Measurements from ENCODE around the gene KANSL1. TPM values are rescaled to one million over a fixed set of nuclear protein-coding genes. Genes with fewer than 3 reads are reported as not detected.

The KANSL1 gene
- total RNA-seq, 1 donor, result 216 TPM

DNA sequence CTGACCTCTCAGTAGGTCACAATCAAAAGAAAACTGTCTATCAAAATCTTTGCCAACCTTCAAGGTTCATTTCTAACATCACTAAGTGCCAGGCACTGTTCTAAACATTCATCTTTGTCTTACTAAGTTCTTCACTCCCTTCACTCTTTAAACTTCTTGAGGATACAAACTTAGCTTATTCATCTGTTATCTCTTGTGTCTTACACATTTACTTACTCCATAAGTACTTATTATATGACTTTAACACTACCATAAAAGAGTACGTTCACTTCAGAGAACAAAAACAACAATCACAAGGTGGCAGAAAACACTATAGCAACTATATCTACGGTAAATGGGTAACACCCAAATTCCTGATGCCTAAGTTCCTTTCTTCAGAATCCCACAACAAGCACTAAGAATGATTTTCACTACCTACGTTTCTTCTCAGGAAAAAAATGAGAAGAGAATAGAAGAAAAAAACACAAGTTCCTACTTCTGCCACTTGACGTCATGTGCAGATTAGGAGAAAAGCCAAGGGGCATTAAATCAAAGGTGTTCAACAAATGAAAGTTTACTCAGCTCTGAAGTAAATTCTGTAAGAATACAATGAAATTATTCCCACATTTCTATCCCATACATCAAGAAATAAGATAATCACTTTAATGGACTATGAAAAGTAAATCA, 29.2 kb downstream of the KANSL1 start:
- Histone ChIP-seq H3K9me3 (ENCODE audit: low read depth, low read length) (no peaks in the 10 kb centered on the region), H3K27me3 (ENCODE audit: insufficient read depth, low read length) (no peaks in the 10 kb centered on the region), H3K4me3 (ENCODE audit: low read length) (no peak overlapping the region), H3K4me1 (ENCODE audit: insufficient read depth, low read length) (peaks cover 50% of the 10 kb centered on the region)

DNA sequence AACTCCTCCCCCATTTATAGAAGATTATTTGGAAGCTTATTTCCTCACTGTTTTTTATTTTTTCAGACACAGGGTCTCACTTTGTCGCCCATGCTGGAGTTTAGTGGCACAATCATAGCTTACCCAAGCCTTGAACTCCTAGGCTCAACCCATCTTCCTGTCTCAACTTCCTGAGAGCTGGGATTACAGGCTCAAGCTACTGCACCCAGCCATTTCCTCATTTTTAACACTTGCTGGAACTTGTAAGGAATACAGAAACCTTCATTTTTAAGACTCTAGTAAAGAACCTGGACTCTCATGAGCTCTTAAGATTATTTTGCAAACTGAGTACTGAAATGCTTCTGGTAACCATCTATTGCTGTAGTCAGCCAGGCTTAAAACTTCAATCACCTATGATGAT, 29.9 kb downstream of the KANSL1 start:
- Histone ChIP-seq H3K4me3 (ENCODE audit: low read length) (no peak overlapping the region), H3K9me3 (ENCODE audit: low read depth, low read length) (no peaks in the 10 kb centered on the region), H3K27me3 (ENCODE audit: insufficient read depth, low read length) (no peaks in the 10 kb centered on the region), H3K4me1 (ENCODE audit: insufficient read depth, low read length) (peaks cover 55% of the 10 kb centered on the region)

DNA sequence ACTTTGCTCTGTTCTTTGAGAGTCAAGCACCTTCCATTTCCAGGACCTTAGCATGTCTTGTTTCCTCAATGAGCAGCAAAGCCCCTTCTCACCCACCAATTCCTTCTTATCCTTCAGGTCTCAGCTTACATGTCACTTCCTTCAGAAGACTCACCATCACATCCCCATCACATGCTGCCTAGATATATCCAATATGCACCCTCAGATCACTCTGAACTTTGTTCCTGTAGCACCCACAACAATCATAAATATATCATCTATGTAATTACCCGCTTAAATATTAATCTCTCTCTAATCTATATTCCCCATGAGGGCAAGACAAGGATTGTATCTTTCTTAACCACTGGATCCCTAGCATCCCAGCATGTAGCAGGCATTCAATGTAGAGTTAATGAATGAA, 30.4 kb downstream of the KANSL1 start:
- Histone ChIP-seq H3K27me3 (ENCODE audit: insufficient read depth, low read length) (no peaks in the 10 kb centered on the region), H3K4me3 (ENCODE audit: low read length) (no peak overlapping the region), H3K4me1 (ENCODE audit: insufficient read depth, low read length) (peaks cover 55% of the 10 kb centered on the region), H3K9me3 (ENCODE audit: low read depth, low read length) (no peaks in the 10 kb centered on the region)

DNA sequence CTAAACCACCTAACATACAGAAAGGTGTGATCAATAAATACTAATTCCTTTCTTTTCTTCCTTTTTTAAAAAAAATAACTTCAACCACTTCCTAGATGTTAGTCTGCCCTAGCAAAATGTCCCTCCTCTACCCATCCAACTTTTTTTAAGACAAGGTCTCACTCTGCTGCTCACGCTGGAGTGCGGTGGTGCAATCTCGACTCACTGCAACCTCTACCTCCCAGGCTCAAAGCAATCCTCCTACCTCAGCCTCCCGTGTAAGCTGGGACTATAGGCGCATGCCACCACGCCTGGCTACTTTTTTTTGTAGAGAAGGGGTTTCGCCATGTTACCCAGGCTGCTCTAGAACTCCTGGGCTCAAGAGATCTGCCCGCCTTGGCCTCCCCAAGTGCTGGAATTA, 33.1 kb downstream of the KANSL1 start:
- no peak overlapping the region for H3K4me3 ChIP-seq (ENCODE audit: low read length)
- H3K9me3 ChIP-seq (ENCODE audit: low read depth, low read length), result no peaks in the 10 kb centered on the region
- H3K4me1 ChIP-seq (ENCODE audit: insufficient read depth, low read length), result peaks cover 68% of the 10 kb centered on the region
- H3K27me3 ChIP-seq (ENCODE audit: insufficient read depth, low read length), result no peaks in the 10 kb centered on the region

DNA sequence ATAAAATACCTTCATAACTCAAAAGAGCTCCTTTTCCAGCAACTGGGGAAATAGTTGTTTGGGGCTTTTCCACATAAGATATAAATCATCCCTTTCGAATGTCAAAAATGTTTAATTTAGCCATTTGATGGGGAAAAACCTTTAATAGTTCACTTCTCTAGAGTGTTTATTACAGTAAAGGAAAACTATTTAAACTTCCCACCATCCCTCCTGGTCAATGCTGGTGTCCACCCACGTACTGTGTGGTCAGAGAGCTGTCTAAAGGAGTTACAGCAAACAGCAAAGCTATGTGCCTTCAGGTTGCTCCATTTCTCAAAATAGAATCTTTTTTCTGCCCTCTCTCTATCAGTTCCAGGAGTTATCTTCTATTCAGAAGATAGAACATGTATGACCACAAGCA, 33.5 kb downstream of the KANSL1 start:
- Histone ChIP-seq H3K9me3 (ENCODE audit: low read depth, low read length) (no peaks in the 10 kb centered on the region), H3K27me3 (ENCODE audit: insufficient read depth, low read length) (no peaks in the 10 kb centered on the region), H3K4me1 (ENCODE audit: insufficient read depth, low read length) (peaks cover 69% of the 10 kb centered on the region), H3K4me3 (ENCODE audit: low read length) (no peak overlapping the region)

DNA sequence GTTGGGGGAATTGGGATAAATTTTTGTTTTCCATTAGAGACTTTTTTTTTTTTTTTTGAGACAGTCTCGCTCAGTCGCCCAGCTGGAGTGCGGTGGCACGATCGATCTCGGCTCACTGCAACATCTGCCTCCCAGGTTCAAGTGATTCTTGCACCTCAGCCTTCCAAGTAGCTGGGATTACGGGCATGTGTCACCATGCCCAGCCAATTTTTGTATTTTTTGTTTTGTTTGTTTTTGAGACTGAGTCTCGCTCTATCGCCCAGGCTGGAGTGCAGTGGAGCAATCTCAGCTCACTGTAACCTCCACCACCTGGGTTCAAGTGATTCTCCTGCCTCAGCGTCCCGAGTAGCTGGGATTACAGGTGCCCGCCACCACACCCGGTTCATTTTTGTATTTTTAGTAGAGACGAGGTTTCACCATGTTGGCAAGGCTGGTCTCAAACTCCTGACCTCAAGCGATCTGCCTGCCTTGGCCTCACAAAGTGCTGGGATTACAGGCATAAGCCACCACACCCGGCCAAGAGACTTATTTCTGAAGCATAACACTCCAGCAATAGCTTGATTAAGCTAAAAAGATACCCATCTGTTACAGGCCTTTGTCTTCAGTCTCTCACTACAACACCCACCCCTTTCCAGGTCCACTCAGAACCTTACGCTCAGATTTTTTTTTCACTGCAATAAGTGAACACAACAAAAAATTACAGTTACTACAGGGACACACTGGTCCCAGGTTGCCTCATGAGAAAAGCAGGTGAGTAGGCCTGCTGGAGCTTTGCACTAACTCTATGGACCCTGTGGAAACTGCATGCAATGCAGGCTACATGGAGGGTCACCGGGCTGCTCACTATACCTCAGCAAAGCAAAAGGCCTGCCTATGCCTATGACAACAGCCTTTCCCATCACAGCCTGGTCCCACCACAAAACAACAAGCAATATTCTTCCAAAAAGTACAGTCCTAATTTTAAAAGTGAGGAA, 34.6 kb downstream of the KANSL1 start:
- Histone ChIP-seq H3K4me3 (ENCODE audit: low read length) (no peak overlapping the region), H3K4me1 (ENCODE audit: insufficient read depth, low read length) (peaks cover 73% of the 10 kb centered on the region), H3K27me3 (ENCODE audit: insufficient read depth, low read length) (no peaks in the 10 kb centered on the region), H3K9me3 (ENCODE audit: low read depth, low read length) (no peaks in the 10 kb centered on the region)

DNA sequence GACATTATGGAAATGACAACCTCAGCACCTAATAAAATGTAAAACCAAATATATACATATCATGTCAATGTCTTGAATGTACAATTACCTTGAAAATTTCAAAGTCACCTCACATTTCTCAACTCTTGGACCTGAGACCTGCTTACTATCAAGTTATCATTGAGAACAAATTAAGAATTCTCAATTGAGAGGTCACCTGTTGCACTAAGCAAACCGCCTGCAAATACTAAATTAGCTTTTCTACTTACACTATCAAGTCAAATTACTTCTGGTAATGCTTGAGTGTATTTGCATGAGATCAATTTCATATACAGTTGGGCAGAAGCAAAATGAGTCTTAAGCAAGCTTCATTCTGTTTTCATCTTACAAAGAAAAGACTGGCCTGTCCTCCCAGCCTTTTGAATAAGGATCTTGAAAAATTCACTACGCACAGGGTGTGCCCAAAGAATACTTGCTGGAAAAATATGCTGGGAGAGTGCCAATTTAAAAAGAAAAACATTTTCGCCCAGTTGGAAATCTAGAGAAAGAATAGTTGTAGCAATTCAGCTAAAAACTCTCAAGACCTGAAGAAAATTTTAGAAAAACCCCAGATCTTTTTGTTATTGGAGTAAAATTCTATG, 35.7 kb downstream of the KANSL1 start:
- no peaks in the 10 kb centered on the region for H3K9me3 ChIP-seq (ENCODE audit: low read depth, low read length)
- H3K4me3 ChIP-seq (ENCODE audit: low read length), result no peak overlapping the region
- no peaks in the 10 kb centered on the region for H3K27me3 ChIP-seq (ENCODE audit: insufficient read depth, low read length)
- H3K4me1 ChIP-seq (ENCODE audit: insufficient read depth, low read length), result peaks cover 63% of the 10 kb centered on the region

DNA sequence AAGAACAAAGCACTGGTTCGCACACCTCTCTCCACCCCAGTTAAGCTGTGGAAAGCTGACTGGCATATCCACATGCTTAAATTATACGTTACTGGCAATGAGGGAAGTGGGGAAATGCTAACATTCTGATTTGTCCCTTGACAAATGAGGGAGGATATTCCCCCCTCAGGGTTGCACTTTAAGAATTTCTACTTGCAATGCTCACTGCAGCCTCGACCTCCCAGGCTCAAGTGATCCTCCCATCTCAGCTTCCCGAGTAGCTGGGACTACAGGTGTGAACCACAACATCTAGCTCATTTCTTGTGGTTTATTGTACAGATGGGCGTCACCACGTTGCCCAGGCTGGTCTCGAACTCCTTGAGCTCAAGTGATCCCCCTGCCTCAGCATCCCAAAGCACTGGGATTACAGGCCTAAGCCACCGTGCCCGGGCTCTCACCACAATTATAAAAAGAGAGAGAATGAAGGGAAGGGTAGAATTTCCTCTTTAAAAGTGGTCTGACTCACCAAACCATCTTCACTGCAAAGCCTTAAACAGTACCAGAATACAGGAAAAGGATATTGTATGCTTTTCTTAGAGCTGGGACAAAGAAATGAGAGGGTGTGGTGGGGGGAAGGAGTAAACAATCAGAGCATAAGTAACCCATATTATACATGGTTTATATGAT, 38.9 kb downstream of the KANSL1 start:
- Histone ChIP-seq H3K4me1 (ENCODE audit: insufficient read depth, low read length) (peaks cover 55% of the 10 kb centered on the region), H3K27me3 (ENCODE audit: insufficient read depth, low read length) (no peaks in the 10 kb centered on the region), H3K9me3 (ENCODE audit: low read depth, low read length) (no peaks in the 10 kb centered on the region), H3K4me3 (ENCODE audit: low read length) (no peak overlapping the region)

DNA sequence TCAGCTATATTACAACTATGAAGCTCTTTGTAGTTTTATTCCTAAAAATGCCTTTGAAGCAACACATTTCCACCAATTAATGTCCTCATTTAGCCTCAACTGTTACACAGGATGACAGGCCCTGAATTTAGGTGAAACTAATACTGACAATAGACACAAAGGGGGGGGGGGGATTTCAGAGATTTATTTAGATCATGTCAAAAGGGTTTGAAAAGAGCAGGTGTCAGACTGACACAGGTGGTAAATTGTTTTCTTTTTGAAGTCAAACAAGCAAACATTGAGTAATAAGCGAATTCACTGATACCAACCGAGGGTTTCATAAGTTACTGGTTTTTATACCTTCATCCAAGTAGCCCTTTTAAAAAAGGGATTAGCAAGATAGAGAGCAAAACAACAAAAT, 40.8 kb downstream of the KANSL1 start:
- H3K27me3 ChIP-seq (ENCODE audit: insufficient read depth, low read length), result no peaks in the 10 kb centered on the region
- H3K9me3 ChIP-seq (ENCODE audit: low read depth, low read length), result no peaks in the 10 kb centered on the region
- H3K4me1 ChIP-seq (ENCODE audit: insufficient read depth, low read length), result peaks cover 58% of the 10 kb centered on the region
- no peak overlapping the region for H3K4me3 ChIP-seq (ENCODE audit: low read length)

DNA sequence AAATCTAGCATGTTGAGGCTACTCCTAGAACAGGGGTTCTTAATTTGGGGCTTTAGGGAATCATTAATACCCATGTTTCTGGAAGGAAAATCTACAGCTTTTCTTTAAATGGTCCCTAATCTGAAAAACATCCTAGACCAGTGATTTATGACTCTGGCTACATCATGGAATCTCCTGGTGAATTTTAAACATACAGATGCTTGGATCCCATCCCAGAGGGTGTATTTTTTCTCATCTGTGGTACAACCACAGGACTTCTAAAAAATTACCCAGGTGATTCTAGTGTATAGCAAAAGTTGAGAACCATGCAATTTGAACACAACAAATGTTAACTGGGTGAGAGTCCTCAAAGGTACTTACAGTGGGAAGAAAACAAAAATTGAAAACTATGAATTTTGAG, 41.5 kb downstream of the KANSL1 start:
- no peak overlapping the region for H3K4me3 ChIP-seq (ENCODE audit: low read length)
- H3K27me3 ChIP-seq (ENCODE audit: insufficient read depth, low read length), result no peaks in the 10 kb centered on the region
- peaks cover 59% of the 10 kb centered on the region for H3K4me1 ChIP-seq (ENCODE audit: insufficient read depth, low read length)
- H3K9me3 ChIP-seq (ENCODE audit: low read depth, low read length), result no peaks in the 10 kb centered on the region

DNA sequence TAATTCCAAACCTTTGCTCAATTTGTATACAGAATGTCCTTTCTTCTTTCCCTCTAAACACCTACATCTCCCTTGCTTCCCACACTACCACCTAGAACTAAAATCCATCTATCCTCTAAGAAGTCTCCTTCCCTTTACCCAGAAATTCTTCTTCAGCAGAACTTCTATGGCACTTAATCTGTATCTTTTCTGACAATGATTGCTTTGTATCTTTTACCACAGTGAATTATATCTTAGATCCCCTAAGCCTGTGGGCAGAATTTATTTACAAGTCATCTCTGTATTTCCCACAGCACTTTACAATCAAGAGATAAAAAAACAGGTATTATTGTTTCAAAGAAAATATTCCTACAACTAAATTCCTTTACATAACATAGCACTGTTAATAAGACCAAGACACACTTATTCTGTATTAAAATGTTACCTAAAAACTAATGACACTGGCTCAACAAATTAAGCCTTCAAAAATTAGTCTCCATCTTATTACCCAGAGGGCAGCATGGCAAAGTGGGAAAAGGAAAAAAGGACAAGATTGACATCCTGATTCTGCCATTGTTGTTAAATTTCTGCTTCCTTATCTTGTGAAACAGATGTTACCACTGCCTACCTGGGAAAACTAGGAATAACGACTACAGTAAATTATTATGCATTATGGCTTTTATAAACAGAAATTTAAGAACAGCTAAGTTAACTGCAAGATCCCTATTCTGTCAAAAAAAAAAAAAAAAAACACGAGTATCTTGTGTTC, 42.8 kb downstream of the KANSL1 start:
- Histone ChIP-seq H3K27me3 (ENCODE audit: insufficient read depth, low read length) (no peaks in the 10 kb centered on the region), H3K4me1 (ENCODE audit: insufficient read depth, low read length) (peaks cover 59% of the 10 kb centered on the region), H3K9me3 (ENCODE audit: low read depth, low read length) (no peaks in the 10 kb centered on the region), H3K4me3 (ENCODE audit: low read length) (no peak overlapping the region)

DNA sequence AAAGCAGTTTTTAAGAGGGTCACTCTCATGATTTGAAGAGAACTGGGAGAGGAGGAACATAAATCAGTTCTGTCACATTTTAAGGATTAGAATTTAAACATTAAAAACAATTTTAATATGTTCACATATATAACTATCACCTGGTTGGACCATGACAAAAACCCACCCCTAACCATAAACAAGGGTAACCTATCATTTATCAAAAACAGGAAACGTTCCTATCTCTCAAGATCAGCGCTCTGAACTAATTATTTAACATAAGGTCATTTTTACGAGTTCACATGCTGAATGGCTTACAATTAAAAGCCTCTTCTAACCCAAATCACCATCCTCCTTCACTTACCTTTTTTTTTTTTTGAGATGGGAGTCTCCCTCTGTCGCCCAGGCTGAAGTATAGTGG, 45.0 kb downstream of the KANSL1 start:
- Histone ChIP-seq H3K27me3 (ENCODE audit: insufficient read depth, low read length) (no peaks in the 10 kb centered on the region), H3K4me3 (ENCODE audit: low read length) (no peak overlapping the region), H3K9me3 (ENCODE audit: low read depth, low read length) (no peaks in the 10 kb centered on the region), H3K4me1 (ENCODE audit: insufficient read depth, low read length) (peaks cover 46% of the 10 kb centered on the region)

DNA sequence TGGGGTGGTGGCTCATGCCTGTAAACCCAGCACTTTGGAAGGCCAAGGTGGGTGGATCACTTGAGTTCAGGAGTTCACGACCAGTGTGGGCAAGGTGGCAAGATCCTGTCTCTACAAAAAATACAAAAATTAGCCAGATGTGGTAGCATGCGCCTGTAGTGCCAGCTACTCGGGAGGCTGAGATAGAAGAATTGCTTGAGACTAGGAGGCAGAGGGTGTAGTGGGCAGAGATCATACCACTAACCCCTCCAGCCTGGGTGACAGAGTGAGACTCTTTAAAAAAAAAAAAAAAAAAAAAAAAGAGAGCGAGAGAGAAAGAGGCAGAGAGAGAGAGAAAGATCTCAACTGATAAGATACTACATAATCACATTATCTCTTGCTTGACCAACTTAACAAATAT, 45.9 kb downstream of the KANSL1 start:
- Histone ChIP-seq H3K9me3 (ENCODE audit: low read depth, low read length) (no peaks in the 10 kb centered on the region), H3K4me1 (ENCODE audit: insufficient read depth, low read length) (peaks cover 52% of the 10 kb centered on the region), H3K4me3 (ENCODE audit: low read length) (no peak overlapping the region), H3K27me3 (ENCODE audit: insufficient read depth, low read length) (no peaks in the 10 kb centered on the region)

DNA sequence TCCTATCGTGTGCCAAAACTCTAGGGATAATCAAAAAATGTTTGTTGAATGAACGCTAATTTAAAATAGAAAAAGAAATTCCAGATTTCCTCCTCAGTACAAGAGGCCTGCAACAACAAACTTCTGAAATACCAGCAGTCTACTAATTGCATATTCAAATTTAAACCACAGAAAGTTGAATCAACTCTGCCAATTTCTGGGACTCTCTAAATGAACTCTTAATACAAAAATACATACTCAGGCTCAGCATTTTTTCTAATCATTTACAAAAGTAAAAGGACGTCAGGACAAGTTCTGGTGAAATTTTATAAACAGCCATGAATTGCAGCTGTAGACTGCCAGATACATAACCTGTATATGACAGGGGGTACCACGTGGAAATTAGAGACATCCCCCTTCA, 49.0 kb downstream of the KANSL1 start:
- Histone ChIP-seq H3K9me3 (ENCODE audit: low read depth, low read length) (no peaks in the 10 kb centered on the region), H3K4me1 (ENCODE audit: insufficient read depth, low read length) (peaks cover 69% of the 10 kb centered on the region), H3K4me3 (ENCODE audit: low read length) (no peak overlapping the region), H3K27me3 (ENCODE audit: insufficient read depth, low read length) (no peaks in the 10 kb centered on the region)

Measured in mononuclear cell (primary cell).